Adipose tissue (tissue), 3 donors: ENCODE results near the gene KRT38. TPM values are rescaled to one million over a fixed set of nuclear protein-coding genes. Genes with fewer than 3 reads are reported as not detected.

ENCODE experiments used
- H3K27ac ChIP-seq: one replicate; pipeline ENCODE4 v1.5.1; 2013; ENCODE audit warnings: low read depth, low read length
- WGBS, 3 donors: extraction: QIAGEN DNeasy Blood & Tissue Kit; methylation state at CpG; one replicate each; pipeline ENCODE4 v1.1.7; 2013; 5-methylcytosine and 5-hydroxymethylcytosine counted together
- polyA plus RNA-seq, 3 donors: library from polyadenylated mRNA; stranded (reverse); fragments of 200-250 nt; gene quantifications; one replicate each; pipeline ENCODE4 v1.2.3, GENCODE V29; 2013
- donor health status: healthy with polysubstance abuse.
- donor health status: Bipolar disorder and iron deficiency.
- donor health status: healthy.

The KRT38 gene
- polyA plus RNA-seq, result not detected

- H3K27ac ChIP-seq, result no peak within 1 kb of the TSS
- WGBS, 3 donors, result 84 to 95% (median 92%) methylated on average over 10 of the region's 10 CpGs
These were observed at the start of gene KRT38 for GRCh38 chr17:41440531-41441033. TSS of gene KRT38 (minus strand) at chr17:41440983. CDS start at chr17:41440921, 62 bp downstream.

GRCh38 chr17:41489531-41489930 is 48.7 kb upstream of the KRT38 start, which contains the start of gene KRT36:
TSS of gene KRT36 (minus strand) at chr17:41489910. CDS start at chr17:41489864, 46 bp downstream.
- WGBS, 3 donors, result 86 to 95% (median 94%) methylated on average over 12 of the region's 12 CpGs
- H3K27ac ChIP-seq, result no peak within 1 kb of the TSS

GRCh38 chr17:41486809-41487530 is 46.2 kb upstream of the KRT38 start:
- H3K27ac ChIP-seq, result no peak overlapping the region
- 55 to 68% (median 63%) methylated on average over 29 of the region's 29 CpGs for WGBS, 3 donors

- no peak overlapping the region for H3K27ac ChIP-seq
- WGBS, 3 donors, result 85 to 94% (median 93%) methylated on average over 13 of the region's 13 CpGs
These were observed 45.5 kb upstream of the KRT38 start for GRCh38 chr17:41486316-41486715.

- H3K27ac ChIP-seq, result no peak overlapping the region
- 82 to 88% (median 86%) methylated on average over 8 of the region's 8 CpGs for WGBS, 3 donors
These were observed 44.4 kb upstream of the KRT38 start for GRCh38 chr17:41484920-41485904.

- H3K27ac ChIP-seq, result no peak overlapping the region
- WGBS, 3 donors, result 68 to 79% (median 68%) methylated on average over 7 of the region's 7 CpGs
These were observed 43.4 kb upstream of the KRT38 start for GRCh38 chr17:41483991-41484826.

- whole genome bisulfite sequencing, 3 donors, result 46 to 83% (median 80%) methylated on average over 9 of the region's 9 CpGs
These were observed 42.7 kb upstream of the KRT38 start for GRCh38 chr17:41483531-41483930.

GRCh38 chr17:41481036-41481435 is 40.3 kb upstream of the KRT38 start, which contains the start of gene KRT35:
TSS of gene KRT35 (minus strand) at chr17:41481151. CDS start at chr17:41481097, 54 bp downstream.
- H3K27ac ChIP-seq, result no peak within 1 kb of the TSS
- 89 to 92% (median 91%) methylated on average over 2 of the region's 2 CpGs for WGBS, 3 donors

More at GRCh38 chr17:41483531-41483930, 42.7 kb upstream of the KRT38 start:
- no peak overlapping the region for H3K27ac ChIP-seq

GRCh38 chr17:41480581-41480980 is 39.8 kb upstream of the KRT38 start:
- H3K27ac ChIP-seq, result no peak overlapping the region
- WGBS, 3 donors, result 95 to 96% (median 96%) methylated on average over 10 of the region's 10 CpGs

GRCh38 chr17:41480136-41480535 is 39.4 kb upstream of the KRT38 start:
- 40 to 61% (median 61%) methylated on average over 2 of the region's 2 CpGs for whole genome bisulfite sequencing, 3 donors
- no peak overlapping the region for H3K27ac ChIP-seq

- 84 to 90% (median 90%) methylated on average over 8 of the region's 8 CpGs for WGBS, 3 donors
- no peak overlapping the region for H3K27ac ChIP-seq
These were observed 37.5 kb upstream of the KRT38 start for GRCh38 chr17:41478237-41478636.

- 83 to 88% (median 86%) methylated on average over 22 of the region's 22 CpGs for WGBS, 3 donors
- H3K27ac ChIP-seq, result no peak overlapping the region
These were observed 36.4 kb upstream of the KRT38 start for GRCh38 chr17:41476866-41477815.

GRCh38 chr17:41475421-41475820 is 34.6 kb upstream of the KRT38 start:
- WGBS, 3 donors, result 92 to 98% (median 95%) methylated on average over 4 of the region's 4 CpGs
- no peak overlapping the region for H3K27ac ChIP-seq

- no peak overlapping the region for H3K27ac ChIP-seq
- 65 to 73% (median 69%) methylated on average over 8 of the region's 8 CpGs for WGBS, 3 donors
These were observed 34.1 kb upstream of the KRT38 start for GRCh38 chr17:41474863-41475262.

GRCh38 chr17:41468346-41468745 is 27.6 kb upstream of the KRT38 start:
- H3K27ac ChIP-seq, result no peak overlapping the region

- no peak overlapping the region for H3K27ac ChIP-seq
- 60 to 68% (median 64%) methylated on average over 4 of the region's 4 CpGs for WGBS, 3 donors
These were observed 26.8 kb upstream of the KRT38 start for GRCh38 chr17:41467561-41467960.

- no peak within 1 kb of the TSS for H3K27ac ChIP-seq
- 82 to 92% (median 90%) methylated on average over 14 of the region's 14 CpGs for WGBS, 3 donors
These were observed 26.2 kb upstream of the KRT38 start, which contains the start of gene KRT32 for GRCh38 chr17:41466988-41467387. TSS of gene KRT32 (minus strand) at chr17:41467386. CDS start at chr17:41467325, 61 bp downstream.
